GM19324 (cell line): Measurements from ENCODE around the gene ATAT1.
"Not testable (repeated sequence)": the region's sequence is repeated elsewhere in the genome, so short reads cannot be mapped to it uniquely, and the experiment has no call there.

ENCODE experiments used
- ATAC-seq: cut with Tn5 transposase; IDR thresholded peaks from one replicate; pipeline ENCODE4 v1.9.1; 2021; ENCODE audit warnings: mild to moderate bottlenecking, moderate library complexity; ENCODE audit not compliant: unreplicated experiment, low FRiP score

ATAT1 gene

DNA sequence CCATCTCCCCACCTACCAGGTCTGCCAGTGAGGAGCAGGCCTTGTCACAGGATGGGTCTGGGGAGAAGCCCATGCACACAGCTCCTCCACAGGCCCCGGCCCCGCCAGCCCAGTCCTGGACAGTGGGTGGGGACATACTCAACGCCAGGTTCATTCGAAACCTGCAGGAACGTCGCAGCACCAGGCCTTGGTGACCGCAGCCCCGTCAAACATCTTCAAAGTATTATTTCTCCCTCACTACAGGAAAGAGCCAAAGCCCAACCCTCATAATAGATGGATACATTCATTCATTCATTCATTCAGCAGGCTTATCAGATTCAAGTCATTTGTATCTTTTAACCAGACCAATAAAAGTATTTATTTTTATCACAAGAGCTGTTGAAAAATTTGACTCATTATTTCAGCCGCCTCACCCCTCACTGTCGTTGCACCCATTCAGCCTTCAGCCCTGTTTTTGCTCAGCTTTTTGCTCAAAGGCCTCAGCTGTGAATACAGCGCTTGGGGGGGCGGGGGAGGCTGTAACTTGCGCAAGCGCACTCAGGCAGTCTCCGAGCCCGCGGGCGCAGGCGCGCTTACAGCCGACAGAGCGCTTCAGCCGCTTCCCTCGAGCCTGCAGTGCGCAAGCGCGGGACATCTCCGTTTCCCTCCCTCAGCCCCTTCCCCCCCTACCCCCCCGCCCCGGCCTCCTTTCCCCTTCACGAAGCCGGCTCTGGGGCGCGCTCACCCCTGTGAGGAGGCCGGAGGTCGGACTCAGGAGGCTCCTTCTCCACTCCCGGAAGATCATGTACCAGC lies 20.0 kb downstream of the ATAT1 start, which contains the start of gene C6orf136:
Gene C6orf136 (plus strand): TSS at position 684 of the 792 bp plus-strand sequence. CDS start 99 bp downstream, at position 783.
- ATAC-seq = peak; percentile 51

DNA sequence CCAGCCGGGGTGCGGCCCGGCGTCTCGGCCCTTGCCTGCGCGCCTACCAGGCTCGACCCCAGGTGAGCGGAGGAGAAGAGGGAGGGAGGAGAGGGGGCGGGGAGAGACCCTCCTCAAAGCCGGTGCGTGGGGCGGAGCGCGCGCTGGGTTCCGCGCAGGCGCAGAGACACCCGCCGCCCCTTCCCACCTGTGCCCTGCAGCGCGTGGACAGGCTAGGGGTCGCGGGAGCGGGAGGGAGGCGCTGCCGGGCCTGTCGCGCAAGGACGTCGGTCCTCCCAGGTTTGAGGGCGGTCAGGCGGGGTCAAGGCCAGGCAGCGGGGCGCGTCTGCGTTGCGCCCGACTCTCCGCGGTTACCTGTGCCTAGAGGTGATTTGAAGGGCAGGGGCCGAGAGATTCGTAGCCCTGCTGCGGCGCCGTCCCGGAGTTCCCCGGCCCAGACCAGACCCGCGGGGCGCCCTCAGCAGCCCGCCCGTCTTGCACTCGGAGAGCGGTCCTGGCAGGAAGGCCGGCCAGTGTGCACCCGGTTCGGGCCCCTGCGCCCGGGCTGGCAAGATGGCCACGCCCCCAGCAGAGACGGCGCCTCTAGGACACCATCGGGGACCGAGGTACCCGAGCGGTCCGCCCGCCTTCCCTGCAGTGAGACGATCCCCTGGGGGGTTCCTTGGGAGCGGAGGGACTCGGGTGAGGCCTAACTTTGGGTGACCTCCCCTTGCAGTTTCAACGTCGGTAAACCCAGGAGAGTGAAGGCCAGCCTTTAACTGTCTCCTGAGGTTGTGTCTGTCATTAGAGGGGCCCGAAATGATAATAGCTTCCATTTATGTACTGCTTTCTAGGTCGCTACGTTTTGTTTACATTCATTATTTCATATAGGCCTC lies 20.8 kb downstream of the ATAT1 start:
- peak; percentile 81 for ATAC-seq

DNA sequence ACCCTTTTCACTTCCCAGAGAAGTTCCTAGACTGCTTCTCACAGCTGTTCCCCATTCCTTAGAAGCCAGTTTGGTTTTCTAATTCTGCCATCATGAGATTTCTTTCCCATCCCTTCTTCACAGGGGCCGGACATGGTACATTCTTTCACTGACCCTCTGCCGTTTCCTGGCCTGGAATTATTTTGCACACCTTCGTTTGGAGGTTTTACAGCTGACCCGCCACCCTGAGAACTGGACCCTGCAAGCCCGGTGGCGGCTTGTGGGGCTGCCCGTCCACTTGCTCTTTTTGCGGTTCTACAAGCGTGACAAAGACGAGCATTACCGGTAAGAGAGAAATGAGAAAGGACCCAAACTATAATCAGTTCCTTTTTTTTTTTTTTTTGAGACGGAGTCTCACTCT lies 24.5 kb downstream of the ATAT1 start:
- no peak for ATAC-seq

DNA sequence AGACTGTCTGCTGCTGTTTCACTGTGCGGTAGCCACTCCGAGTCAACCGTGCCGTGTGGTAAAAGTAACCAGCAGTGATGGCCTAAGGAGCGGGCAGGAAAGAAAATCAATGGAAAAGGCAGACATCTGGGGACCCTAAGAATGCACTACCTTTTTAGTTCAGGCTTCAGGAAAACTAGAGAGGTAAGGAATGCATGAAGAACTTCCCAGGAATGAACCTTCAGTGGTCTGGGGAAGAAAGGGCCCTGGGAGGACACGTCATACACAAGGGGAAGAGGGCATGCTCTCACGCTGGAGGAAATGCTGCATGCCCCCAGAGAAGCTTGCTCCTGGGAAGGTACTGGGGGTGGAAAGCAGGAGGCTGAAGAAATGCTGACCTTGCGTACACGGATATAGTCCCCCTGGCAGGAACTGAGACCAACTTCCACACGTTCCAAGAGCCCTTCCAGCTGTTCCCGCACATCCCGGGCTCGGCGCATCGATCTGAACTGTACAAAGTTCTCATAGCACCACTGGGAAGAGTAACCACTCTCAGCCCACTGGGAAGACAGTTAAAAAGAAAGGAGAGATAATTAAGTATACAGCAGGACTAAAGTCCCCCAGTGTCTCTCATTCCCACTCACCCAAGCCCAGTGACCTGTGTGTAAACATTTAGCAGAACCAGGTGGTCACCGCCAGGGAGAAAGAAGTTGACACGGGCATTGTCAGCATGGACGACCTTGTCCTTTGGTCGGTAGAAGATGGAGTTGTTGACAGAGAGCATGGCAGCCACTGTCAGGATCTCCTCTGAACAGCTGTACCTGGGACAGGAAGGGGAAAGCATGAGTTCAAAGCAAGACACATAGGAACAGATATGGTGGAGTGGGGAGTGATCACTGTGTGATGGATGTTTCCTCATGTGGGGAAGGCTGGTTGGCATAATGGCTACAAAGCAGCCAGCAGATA lies 28.4 kb downstream of the ATAT1 start:
- ATAC-seq = no peak

DNA sequence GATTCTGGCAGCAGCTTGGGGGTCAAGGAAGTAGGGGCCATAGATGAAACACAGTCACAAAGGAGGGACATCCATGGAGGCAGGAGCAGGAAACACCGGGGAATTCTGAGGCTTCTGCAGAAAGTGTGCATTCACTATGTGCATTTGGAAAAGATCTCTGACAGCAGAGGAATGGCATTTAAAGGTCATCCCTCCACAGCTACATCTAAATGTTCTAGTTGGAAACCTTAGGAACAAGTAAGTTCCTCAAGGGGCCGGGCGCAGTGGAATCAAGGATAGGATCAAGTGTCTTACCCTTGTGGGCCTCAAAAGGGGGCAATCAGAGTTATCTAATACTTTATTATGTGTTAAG lies 29.0 kb downstream of the ATAT1 start:
- ATAC-seq = no peak

DNA sequence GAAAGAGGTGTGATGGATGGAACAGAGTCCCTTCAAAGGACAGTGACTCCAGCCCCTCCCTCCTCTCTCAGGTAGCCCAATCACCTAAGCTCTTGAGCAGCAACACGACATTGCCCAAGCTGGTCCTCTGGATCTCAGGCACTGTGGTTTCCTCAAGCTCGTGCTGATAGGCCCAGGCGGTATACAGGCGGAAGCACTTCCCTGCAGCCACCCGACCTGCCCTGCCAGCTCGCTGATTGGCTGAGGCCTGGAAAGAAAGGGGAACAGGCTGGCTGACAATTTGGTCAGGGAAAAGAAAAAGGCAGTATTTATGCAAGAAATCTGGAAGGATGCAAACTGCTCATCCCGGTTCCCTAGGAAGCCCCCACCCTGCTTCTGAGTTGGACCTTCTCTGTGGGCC lies 29.8 kb downstream of the ATAT1 start:
- no peak for ATAC-seq

DNA sequence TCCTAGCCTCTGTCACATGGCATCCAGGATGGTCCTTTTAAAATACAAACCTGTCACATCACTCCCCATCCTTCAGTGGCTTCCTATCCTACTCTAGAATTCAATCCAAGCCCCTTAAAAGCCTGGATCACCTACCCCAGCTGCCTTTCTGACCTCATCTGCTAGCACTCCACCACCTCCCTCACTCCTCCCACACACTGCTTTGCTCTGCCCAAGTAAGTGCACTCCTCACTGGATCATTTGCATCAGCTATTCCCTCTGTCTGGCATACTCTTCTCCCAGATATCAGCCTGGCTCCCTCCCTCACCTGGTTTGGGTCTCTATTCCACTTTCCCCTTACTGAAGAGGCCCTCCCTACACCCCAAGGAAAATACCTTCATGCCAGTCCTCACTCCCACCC lies 30.8 kb downstream of the ATAT1 start:
- ATAC-seq = no peak

DNA sequence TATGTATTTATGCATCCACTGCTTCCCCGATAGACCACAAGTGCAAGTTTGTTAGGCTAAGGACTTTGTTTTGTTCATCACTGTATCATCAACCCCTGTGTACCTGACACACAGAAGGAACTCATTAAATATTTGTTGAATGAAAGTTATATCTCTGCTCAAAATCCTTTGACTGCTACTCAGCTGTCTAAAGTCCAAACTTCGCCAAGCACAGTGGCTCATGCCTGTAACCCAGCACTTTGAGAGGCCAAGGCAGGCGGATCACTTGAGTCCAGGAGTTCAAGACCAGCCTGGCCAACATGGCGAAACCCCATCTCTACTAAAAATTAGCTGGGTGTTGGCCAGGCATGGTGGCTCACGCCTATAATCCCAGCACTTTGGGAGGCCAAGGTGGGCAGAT lies 31.2 kb downstream of the ATAT1 start:
- ATAC-seq = not testable (repeated sequence)

DNA sequence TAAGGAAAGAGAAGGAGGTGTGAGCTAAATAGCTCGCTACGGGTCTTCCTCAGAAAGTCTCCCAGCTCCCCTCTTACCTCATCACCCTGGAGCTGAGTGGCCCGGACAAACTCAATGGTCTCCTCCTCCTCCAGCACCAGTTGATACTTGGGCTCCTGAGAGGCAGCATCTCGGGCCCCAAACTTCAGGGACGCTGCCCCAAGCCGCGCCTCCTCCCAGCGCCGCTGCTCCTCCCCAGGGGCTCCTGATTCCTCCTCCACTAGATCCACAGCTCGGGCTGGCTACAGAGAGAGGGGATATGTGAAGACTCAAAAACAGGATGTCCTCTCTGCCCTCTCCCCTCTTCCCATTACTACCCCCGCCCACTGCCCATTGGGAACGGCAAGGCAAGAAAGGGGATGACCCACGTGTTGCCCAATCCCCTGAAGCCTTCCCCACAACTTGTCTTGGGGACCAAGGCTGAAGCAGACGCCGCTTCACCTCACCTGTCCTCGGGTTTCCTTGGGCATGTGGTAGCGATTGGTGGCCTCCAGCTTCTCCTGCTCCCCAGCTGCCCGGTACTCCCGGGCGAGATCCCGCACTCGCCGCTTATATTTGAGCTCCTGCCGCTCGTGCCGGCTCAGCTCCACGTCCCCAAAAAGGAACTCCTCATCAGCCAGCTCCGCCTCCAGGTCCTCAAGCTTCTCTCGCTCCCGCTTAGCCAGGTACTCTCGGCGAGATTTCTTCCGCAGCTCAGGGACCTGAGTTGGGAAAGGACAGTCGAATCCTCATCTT lies 38.5 kb downstream of the ATAT1 start:
- ATAC-seq = no peak

DNA sequence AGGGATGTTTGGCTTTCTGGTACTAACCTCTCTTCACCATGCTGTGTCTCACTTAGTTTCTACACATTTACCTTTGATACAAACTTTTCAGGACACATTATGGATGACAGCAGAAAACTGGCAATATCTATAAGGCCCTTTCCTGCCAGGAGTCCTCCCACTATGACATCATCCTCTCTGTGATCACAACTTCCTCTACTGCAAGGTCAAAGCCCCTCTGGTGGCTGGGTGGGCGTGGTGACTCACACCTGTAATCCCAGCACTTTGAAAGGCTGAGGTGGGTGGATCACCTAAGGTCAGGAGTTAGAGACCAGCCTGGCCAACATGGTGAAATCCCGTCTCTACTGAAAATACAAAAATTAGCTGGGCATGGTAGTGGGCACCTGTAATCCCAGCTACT lies 39.6 kb downstream of the ATAT1 start:
- ATAC-seq = not testable (repeated sequence)

DNA sequence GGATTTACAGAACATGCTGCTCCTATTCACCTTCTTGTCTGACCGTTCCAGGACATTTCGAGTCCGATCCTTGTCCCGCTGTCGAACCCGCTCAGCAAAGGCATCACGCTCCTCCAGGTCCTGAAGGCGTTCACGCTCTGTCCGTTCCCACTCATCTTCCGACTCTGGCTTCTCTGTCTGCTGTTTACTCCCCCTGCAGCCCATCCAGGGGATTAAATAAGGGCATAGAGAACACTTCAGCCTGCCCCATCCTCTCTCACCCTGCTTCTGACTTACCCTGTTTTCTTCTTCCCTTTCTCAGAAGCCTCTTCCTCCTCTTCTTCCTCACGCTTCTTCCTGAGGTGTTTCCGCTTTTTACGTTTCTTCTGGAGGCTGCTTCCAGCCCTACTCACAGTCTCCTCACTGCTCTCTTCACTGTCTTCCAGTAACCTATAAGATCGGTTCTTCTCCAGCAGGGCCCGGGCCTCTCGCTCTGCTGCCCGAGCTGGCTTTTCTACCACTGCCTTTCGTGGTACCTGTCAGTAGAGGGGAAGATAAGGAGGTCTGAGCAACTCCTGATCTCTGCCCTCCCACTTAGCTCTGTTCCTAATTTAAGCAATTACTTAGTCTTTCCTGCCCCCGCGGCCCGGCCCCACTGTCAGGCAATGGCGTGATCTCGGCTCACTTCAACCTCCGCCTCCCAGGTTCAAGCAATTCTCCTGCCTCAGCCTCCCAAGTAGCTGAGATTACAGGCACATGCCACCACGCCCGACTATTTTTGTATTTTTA lies 44.3 kb downstream of the ATAT1 start:
- no peak for ATAC-seq

DNA sequence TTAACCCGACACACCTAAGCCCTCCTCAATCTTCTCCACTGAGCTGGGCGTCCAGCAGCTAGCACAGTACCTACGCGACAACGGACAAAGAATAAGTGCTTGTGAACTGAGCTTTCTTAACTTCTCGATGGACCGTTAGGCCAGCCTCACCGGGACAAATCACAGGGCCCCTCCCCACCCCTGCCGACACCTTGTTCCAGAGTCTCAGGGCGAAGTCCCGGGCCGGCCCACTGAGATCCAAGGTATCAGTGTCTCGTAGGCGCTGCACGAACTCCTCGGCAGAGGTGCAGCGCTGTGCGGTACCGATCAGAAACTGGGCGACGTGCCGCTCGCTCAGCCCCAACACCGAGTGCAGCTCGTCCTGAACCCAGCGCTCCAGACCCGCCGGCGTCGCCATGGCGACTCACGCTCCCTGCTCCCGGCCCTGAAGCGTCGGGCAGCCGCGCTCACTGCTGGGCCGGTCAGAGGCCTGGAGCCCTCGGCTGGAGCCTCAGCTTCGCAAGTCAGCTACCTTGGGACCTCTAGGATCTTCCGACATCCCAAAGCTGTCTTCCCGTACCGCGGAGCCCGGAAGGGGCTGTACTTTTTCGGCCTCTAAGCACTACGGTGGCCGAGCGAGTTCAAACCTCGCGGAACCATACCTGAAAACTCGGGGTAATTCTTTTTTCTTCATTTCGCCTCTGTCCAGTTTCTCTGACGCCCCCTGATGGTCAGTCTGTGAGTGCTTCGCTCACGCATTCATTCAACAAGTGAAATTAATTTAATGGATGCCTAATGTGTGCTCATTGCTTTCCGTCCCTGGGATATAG lies 46.0 kb downstream of the ATAT1 start, which contains the start of gene DHX16:
Gene DHX16 (minus strand): TSS at position 562 of the 809 bp plus-strand sequence. CDS start 165 bp downstream, at position 397.
- peak; percentile 86 for ATAC-seq

DNA sequence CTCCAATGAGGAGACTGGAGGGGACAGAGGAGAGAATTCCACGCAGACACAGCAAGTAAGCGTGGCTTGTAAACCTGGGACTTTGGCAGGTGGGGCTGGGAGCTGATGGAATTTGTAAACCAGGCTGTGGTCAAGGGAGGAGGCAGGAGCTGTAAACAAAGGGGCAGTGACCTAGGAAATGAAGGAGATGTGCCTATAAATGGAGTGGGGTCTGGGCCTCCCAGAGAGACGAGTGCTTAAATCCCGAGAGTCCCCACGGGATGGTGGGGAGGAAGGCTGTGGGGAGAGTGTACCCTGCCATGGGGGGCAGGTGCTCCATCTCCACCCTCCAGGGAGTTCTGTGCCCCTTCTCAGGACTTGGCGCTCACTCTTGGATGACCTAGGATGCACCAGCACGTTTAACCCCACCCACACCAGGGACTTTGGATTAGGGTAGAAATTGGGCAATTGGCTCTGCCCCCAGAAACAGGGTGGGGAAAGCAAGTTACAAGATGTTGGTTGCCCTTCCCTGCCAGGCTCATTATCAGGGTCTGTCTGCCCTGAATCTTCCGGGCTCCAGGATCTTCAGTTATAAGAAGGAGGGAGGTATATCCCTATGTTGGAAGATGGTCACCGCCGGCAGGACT lies 50.1 kb downstream of the ATAT1 start:
- ATAC-seq = no peak

DNA sequence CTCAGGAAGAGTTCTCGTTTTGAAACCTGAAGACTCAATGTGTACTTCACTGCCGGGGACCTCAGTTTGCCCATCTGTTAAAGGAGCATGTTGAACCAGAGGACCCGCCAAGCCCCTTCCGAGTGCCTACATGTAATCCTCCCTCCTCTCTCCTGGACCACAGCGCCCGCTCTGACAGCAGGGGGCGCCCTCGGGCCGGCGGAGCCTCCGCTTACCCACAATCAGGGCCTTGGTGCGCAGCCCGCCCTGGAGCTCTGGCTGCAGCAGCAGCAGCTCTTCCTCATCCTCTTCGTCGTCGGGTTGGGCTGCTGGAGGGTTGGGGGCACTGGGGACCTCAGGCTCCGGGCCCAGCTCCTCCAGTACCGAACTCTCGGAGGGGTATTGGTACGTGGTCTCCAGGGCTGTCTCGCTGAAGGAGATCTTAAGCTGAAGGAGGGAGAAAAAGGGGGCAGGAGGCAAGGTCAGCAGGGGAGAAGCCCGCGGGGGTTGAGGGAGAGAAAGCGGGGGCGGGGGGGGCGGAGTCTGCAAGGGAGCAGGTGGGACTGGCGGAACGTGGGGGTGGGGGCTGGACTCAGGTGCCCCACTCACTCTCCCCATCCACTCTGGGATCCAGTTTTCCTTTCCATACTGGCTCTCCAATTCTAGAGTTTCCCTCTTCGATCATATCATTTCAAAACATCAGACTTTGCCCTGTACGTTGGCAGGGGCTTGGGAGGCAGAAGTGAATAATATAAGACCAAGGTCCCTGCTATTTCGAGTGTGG lies 52.5 kb downstream of the ATAT1 start:
- ATAC-seq = peak; percentile 39

DNA sequence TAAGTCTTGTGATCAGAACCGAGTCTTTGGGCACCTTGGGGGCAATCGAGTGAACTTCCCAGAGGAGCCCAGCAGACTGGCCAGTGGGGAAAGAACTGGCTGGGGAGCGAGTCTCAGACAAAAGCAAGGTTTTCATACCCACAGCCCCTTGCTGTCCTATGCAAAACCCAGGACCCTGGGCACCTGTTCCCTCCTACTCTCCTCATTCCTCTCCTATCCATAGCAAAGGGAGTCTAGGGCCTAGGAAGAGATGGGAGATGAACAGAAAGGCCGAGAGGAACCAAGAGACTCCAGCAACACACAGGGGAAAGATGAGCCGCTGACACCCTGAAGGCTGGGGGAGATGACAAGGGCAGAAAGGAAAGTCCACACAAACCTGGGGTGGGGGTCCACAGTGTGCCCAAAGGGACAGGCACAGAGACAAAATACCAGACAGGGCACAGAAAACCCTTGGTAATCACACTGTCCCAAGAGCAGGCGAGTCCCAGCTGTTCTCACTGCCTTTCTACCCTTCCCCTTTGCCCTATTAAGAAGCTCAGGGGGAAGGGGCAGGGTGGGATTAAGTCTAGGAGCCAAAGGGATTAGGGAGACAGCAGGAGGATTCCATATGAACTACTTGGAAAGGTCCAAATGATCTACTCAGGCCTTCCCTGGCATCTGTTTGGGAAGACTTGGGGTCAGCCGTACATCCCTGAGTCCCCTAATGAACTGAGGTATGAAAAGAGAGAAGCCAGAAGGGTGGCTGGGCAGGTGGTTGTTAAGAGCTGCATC lies 53.3 kb downstream of the ATAT1 start:
- ATAC-seq = no peak

DNA sequence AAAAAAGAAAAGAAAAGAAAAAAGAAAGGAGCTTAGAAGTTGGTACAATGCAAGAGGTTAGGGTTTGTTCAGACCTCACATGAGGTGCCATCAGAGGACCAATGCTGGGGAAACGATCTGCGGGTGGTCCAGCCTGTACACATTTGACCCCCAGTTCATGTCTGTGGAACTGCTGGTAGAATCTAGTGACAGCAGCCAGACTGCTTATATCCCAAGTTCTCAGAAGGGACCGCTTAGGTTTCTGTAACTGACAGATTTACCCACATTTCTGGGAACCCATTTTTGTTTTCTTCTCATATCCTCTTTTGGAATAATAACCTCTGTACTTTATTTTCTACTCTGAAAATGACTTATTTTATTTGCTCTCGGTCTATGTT lies 55.1 kb downstream of the ATAT1 start:
- ATAC-seq = no peak
